Measurements from ENCODE around the gene FAM193B.

- TF ChIP-seq CTCF (IDR thresholded peaks at IDR 0.05) (no peak), POLR2A (IDR thresholded peaks at IDR 0.05) (no peak), POLR2AphosphoS5 (IDR thresholded peaks at IDR 0.05) (no peak)
Measured at GRCh38 chr5:177555228-177555627, 865 bp upstream of the FAM193B start.

All from sigmoid colon (tissue), 4 donors.